Stromal cell of bone marrow (primary cell): ENCODE measurements around the gene IPP.
"Not testable (repeated sequence)": the region's sequence is repeated elsewhere in the genome, so short reads cannot be mapped to it uniquely, and the experiment has no call there.

ENCODE experiments used
- DNase-seq: peaks from one replicate; pipeline ENCODE4 v3.0.0-alpha.2; 2012; ENCODE audit warnings: low read depth

IPP gene

GRCh38 chr1:45750298-45751038 lies at the start of gene IPP:
IPP (minus strand) TSS chr1:45750653; CDS start chr1:45746411, 4,242 bp downstream.
- peak; percentile 96 for DNase-seq

GRCh38 chr1:45796946-45797345 lies 46.5 kb upstream of the IPP start:
- DNase-seq, result no peak

GRCh38 chr1:45796381-45796780 lies 45.9 kb upstream of the IPP start:
- DNase-seq, result no peak

GRCh38 chr1:45793942-45794604 lies 43.6 kb upstream of the IPP start:
- DNase-seq, result no peak

- no peak for DNase-seq
Observed at GRCh38 chr1:45792744-45793143, 42.3 kb upstream of the IPP start.

GRCh38 chr1:45789601-45790000 lies 39.1 kb upstream of the IPP start:
- no peak for DNase-seq

GRCh38 chr1:45787905-45788304 lies 37.5 kb upstream of the IPP start:
- no peak for DNase-seq

GRCh38 chr1:45785583-45785982 lies 35.1 kb upstream of the IPP start:
- no peak for DNase-seq

GRCh38 chr1:45775794-45776193 lies 25.3 kb upstream of the IPP start:
- DNase-seq, result no peak

- DNase-seq, result no peak
Observed at GRCh38 chr1:45772971-45773370, 22.5 kb upstream of the IPP start.

GRCh38 chr1:45769261-45769932 lies 18.9 kb upstream of the IPP start:
- peak; percentile 54 for DNase-seq

GRCh38 chr1:45767035-45767434 lies 16.6 kb upstream of the IPP start:
- peak; percentile 52 for DNase-seq

- DNase-seq, result no peak
Observed at GRCh38 chr1:45765999-45766792, 15.7 kb upstream of the IPP start.

GRCh38 chr1:45762291-45762690 lies 11.8 kb upstream of the IPP start:
- DNase-seq, result no peak

GRCh38 chr1:45755697-45756096 lies 5.2 kb upstream of the IPP start:
- DNase-seq, result no peak

- no peak for DNase-seq
Observed at GRCh38 chr1:45753248-45754037, 3.0 kb upstream of the IPP start.

GRCh38 chr1:45752441-45753052 lies 2.1 kb upstream of the IPP start:
- DNase-seq, result no peak

GRCh38 chr1:45752014-45752413 lies 1.6 kb upstream of the IPP start:
- no peak for DNase-seq

GRCh38 chr1:45751039-45751838 lies 786 bp upstream of the IPP start:
- not testable (repeated sequence) for DNase-seq

GRCh38 chr1:45746922-45747321 lies 3.5 kb downstream of the IPP start:
- DNase-seq, result no peak
